Muscle of arm (tissue), 12 donors: ENCODE measurements around the gene GRIN3A. TPM values are rescaled to one million over a fixed set of nuclear protein-coding genes. Genes with fewer than 3 reads are reported as not detected.
"Not testable (repeated sequence)": the region's sequence is repeated elsewhere in the genome, so short reads cannot be mapped to it uniquely, and the experiment has no call there.

Experiments used
- DNase-seq: peaks from one replicate; pipeline ENCODE4 v3.0.0-alpha.2; 2013
- polyA plus RNA-seq, 12 donors: library from polyadenylated mRNA; unstranded; fragments of 120-200 nt; gene quantifications; one replicate each; pipeline ENCODE4 v1.2.1, GENCODE V29; 2013; ENCODE audit not compliant: insufficient read length in 12 of 12

The GRIN3A gene
- polyA plus RNA-seq, 12 donors = 0.49 to 2.2 (median 0.84) TPM; not detected in 2

DNA sequence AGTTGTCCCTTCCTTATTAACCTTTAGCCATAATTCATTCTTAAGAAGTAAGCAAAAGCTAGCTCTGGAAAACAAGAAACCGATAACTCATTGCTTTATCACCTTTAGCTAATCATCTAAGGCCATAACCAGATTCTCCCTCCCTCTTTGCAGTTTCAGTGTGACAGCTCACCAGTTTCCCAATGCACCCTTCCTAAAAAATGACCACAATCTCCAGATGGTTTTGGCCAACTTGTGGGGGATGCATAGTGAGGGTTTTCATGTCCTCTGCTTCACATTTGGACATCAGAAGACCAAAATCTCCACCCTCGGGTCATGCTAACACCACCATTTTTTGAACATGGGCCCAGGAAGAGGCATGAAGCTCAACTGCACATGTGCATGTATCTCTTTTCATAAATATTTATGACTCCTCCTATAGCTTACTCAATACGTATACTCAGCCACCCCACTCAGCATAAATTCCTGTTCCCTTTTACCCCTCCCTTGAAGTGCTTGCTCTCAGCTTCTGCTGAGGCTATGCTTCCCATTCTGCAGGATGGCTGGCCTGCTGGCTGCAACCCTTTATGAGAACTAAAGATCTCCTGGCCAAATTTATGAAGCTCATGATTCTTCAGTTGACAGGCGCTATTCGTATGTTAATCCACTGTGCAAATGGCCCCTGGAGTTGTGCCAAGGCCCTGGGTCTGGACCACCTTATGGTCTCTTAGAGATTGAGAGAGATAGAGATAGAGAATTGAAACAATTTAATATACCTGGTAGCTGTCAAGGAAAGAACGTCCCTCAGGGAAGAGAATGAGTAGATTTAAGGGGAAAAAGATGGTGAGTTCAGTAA lies 158.5 kb downstream of the GRIN3A start:
- DNase-seq = no peak

DNA sequence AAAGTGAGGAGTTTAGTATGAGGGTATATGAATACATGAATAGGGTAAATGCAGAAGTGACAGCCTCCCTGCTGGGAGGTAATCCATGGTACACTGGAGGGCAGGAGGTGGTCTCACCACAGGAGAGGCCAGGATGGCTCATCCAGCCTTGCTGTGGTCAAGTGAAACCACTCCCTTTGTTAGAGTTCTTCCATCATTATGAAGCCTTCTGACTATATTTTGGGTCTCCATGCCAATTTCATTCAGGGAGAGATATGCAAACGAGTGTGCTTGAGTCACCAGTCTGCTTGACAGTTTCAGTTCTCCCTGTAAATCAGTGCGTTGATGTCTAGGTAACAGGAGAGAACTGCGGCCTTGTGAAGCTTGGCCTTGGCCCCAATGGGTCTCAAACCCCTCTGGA lies 160.1 kb downstream of the GRIN3A start:
- DNase-seq = no peak

DNA sequence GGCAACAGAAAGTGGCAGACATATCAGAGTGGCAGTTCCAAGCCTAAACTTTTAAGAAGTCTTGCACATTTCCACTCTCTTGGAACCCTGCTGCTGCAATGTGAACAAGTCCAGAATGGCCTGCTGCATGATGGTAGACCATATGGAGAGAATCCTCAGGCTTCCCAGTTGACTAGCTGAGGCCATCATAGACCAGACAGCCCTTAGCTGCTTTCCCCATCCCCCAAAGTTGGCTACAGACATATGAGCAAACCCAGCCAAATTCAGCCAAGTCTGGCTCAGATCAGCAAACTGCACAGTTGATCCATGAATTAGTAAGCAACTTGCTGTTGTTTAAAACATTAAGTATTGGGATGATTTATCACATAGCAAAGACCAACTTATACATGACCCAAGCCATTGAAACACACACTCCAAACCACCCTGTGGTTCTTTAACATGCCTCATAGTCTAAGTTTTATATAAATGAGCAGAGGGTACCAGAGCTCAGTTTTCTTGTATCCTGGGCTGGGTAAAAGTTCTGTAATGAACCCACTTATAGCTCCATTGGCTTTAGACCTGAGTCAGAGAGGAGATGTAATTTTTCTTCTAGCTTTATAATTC lies 163.6 kb downstream of the GRIN3A start:
- no peak for DNase-seq

DNA sequence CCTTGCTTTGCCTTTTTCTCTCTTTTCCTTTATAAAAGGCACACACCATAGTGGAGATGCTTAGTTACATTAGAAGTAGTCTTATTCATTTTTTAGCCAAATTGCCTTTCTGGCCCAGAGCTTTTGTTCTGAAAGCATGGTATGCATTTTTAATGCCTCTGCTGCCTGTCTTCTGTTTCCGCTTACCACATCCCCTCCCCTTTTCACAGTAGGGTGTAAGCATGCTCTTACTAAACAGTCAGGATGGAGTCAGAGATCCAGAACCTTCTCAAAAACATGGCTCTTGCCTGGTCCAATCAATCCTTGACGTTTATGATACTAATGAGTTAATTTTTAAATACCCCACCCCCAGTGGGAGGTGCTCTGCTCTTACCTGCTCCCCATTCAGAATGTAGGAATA lies 166.1 kb downstream of the GRIN3A start:
- no peak for DNase-seq

DNA sequence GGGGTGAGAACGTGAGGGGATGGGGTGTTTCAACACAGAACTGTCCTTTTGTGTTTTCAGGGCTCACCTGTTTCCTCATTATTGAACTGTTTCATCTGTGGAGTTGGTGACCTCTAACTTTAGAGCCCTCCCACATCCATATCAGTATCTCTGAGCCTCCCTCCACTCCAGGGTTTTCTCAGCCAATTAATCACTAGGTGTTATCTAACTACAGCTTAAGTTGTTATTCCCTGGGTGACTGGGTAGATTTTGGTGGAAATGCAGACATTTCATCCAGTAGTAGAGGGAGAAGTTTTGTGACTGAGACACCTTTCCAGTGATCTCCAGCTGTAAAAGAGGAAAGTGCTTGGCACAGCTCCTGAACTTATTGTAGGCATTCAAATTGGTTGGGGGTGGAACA lies 167.3 kb downstream of the GRIN3A start:
- DNase-seq = no peak

DNA sequence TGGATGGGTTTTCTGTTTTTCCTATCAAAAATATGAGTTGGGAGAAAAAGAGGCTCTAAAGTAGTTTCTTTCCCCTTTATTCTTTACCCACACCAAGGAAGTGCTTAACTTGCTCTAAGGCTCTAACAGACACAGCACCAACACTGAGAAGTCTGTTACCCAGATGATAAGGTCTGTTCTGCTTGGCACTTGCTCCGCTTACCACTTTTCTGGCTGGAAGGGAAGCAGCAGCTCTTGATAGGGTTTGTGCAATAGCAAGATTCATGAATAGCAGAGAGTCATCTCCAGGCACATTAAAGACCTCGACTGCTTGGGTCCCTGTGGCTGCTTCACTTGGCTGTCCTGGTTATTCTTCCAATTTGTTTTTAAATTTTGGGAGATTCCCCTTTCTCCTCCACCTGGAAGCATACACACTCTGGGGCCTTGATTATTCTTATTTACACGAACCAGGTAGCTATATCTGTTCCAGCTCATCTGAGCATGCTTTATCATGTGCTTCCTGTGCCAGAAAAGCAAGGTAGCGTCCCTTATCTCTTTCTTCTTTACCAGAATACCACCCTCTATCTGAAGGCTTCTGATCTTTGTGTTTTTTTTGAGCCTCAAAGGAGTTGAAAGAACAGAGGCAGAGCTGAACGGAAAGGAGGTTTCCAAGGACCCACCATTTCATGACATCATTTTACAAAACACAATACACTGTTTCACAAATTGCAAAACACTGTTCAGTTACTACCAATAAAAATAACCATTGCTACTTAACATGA lies 168.5 kb downstream of the GRIN3A start:
- DNase-seq = no peak

DNA sequence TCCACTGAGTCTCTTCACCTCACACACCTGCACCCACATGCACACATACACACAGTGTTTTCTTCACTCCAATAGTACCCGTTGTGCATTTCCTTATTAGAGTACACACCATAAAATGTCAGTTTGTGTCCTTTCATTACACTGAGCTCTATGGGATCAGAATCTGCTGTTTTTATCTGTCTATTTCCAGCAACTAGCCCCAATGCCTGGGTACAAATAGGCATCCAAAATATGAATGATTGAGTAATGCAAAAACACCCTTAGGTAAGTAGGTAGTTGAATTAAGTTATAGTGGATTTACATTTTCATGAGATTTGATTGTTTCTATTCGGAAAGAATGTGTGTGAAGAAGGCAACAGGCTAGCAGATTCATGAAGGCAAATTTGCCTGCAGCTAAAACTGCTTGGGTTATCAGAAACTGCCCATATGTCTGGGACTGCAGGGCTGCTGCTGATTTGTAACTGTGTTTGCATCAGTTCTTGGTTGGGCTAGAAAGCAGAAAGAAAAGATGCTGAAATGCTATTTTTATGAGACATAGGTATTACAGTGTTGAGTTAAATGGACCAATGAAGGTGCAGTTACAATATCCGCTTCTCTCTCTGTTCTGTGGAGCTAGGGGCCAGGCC lies 170.6 kb downstream of the GRIN3A start:
- DNase-seq = no peak

DNA sequence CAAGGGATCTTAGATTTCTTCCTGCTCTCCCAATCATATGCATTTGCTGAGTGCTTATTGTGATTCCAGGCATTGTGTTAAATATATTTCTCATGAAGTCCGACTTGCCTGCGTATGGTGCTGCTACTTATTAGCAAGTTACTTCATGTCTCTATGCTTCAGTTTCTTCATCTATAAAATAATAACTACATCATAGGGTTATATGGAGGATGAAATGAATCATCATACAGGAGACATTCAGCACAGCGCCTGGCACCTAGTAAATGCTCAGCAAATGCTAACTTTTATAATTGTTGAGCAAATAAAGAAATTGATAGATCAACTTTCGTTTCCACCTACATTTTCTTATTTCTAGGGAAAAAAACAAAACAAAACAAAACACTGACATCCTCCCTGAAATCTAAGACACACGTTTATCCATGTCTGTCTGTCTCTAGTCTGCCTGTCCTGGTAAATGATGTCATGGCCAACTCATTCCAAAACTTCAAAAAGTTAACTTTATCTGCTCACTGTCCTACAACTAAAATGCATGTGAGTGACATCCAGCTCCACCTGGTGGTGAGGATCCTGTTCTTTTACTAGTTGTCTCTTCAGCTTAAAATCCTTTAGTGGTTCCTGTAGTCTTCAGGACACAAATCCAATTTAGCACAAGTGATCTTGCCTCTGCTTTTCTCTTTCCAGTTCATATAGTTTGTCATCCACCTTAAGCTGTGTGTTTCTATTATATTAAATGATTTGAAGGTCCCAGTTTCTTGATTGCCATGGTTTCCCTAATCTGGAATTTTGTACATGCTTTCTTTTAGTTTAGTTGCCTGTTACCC lies 171.3 kb downstream of the GRIN3A start:
- no peak for DNase-seq

GRCh38 chr9:101564252-101564651 lies 174.2 kb downstream of the GRIN3A start:
- DNase-seq = no peak

DNA sequence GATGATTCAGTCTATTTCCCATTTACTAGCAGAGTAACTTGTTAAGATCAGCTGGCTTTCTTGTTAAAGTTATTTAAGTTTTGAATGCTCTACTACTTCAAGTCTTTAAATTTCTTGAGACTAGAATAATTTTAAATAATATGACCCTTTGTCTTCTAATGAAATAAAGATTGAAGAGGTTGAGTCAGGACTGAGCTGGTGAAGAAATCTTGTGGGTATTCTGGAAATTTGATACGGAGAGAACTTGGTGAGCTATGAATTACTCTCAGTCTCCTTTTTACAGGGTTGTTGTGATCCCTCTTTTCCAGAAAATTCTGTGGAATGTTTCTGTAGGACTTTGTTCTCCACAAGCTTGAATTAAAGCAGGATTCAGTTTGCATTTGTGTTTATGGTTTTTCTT lies 175.5 kb downstream of the GRIN3A start:
- DNase-seq = no peak

DNA sequence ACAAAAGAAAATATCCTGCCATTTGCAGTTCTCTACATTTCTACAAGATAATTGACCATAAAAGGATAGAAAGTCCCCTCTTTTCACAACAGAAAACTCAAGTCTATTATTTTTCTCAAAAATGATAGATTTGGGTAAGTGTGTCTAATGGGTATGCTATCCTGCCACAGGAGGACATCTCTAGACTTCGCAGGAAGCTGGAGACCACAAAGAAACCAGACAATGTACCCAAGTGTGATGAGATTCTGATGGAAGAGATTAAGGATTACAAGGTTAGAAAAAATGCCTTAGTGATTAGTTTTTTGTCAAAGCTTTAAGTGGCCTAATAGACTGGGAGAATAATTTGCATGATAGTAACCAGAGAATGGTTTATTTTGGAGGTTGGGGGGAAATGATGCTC lies 176.7 kb downstream of the GRIN3A start:
- no peak for DNase-seq

DNA sequence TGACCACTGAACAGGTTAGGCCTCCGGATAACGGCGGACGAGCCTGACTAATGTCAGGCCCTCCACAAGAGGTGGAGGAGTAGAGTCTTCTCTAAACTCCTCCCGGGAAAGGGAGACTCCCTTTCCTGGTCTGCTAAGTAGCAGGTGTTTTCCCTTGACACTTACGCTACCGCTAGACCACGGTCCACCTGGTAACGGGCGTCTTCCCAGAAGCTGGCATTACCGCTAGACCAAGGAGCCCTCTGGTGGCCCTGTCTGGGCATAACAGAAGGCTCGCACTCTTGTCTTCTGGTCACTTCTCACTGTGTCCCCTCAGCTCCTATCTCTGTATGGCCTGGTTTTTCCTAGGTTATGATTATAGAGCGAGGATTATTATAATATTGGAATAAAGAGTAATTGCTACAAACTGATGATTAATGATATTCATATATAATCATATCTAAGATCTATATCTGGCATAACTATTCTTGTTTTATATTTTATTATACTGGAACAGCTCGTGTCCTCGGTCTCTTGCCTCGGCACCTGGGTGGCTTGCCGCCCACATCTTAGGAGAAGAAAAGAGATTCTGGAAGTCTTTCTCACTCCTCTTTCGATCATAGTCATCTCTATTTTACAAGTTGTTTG lies 188.9 kb downstream of the GRIN3A start:
- not testable (repeated sequence) for DNase-seq

DNA sequence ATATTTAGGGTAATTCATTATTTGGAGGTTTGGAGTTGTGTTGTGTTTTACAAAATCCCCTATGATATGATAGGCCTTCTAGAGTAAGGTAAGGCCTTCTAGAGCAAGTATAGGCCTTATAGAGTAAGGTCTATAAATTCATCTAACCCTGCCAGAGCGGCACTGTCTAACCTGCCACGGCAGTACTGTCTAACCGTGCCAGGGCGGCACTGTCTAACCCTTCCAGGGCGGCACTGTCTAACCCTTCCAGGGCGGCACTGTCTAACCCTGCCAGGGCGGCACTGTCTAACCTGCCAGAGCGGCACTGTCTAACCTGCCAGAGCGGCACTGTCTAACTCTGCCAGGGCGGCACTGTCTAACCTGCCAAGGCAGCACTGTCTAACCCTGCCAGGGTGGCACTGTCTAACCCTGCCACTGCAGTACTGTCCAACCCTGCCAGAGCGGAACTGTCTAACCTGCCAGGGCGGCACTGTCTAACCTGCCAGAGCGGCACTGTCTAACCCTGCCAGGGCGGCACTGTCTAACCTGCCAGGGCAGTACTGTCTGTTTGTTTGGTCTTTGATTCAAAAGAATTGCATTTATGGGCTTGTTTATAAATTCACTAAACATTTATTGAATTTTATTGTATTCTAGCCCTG lies 195.2 kb downstream of the GRIN3A start:
- no peak for DNase-seq

GRCh38 chr9:101540069-101540468 lies 198.4 kb downstream of the GRIN3A start:
- DNase-seq = no peak

- DNase-seq = peak; percentile 40
Observed at GRCh38 chr9:101536938-101537337, 201.5 kb downstream of the GRIN3A start.

DNA sequence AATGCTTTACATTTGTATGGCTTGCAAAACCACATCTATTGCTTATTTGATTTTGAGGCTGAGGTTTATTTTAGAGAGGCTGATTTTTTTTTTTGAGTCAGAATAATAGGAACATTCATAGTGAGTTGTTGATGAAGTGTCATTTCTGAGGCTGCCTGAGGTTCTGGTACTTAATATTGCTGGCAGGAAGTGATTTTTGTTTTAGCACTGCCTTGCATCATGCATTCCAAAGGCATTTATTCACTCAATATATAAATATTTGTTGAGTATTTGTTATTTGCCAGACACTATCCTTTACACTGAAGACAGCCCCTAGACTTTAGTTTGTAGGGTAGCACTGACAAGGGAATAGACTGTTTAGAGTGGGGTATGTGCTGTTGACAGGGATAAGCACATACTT lies 202.1 kb downstream of the GRIN3A start:
- DNase-seq = no peak

DNA sequence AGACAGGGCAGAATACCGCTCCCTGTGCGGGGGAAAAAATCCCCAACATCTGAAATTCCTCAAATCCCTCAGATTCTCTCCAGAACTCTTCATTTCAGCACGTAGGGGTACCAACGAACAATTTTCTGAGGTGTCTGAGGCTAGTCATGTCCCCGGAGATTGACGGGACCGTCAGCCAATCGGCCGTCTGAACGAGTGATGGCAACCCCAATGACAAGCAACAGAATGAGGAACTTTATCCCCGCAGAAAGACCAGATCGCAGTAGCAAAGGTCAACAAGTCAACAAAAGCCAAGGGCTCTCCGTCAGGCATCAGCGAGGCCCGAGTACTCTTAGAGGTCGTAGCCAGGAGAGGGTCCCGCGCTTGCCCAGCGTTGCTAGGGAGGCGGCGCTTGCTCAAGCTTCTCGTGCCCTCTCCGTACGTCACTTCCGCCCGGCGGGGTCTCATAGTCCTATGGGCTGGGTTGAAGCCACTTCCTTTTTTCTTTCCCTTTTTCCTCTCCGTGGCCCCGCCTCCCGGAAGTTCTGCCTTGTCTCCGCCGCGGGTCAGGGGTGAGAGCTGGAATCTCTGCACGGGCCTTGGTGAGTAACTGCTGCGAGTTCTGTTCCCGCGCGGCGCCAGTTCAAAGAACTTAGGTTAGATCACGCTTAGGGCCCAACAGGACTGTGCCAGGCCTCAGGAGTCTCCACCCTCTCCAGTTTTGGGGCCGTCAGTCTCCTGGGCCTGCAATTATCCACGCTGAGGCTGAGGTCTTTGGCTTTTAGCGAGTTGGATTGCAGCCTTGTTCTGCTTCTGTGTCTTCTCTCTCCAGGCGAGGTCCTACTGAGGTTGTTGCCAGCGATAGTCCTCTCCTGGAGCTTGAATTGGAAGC lies 204.9 kb downstream of the GRIN3A start, which contains the start of gene RNF20:
Gene RNF20 (plus strand): TSS at position 520 of the 871 bp plus-strand sequence. CDS start 1,571 bp downstream, outside the sequence.
- DNase-seq = peak; percentile 99

- peak; percentile 59 for DNase-seq
Observed at GRCh38 chr9:101530076-101530711, 208.3 kb downstream of the GRIN3A start.

GRCh38 chr9:101528015-101528414 lies 210.4 kb downstream of the GRIN3A start:
- DNase-seq = no peak
